Stimulated activated CD8-positive, alpha-beta memory T cell treated with anti-CD3 and anti-CD28 coated beads, Interleukin-12 subunit alpha, Interleukin-12 subunit beta, amount 100 ng/mL, for 4 hours (primary cell): ENCODE data around the gene PRKG1.

Experiments
- DNase-seq: peaks from one replicate; pipeline ENCODE4 v3.0.0-alpha.2; 2020; ENCODE audit warnings: low read depth

Gene PRKG1

DNA sequence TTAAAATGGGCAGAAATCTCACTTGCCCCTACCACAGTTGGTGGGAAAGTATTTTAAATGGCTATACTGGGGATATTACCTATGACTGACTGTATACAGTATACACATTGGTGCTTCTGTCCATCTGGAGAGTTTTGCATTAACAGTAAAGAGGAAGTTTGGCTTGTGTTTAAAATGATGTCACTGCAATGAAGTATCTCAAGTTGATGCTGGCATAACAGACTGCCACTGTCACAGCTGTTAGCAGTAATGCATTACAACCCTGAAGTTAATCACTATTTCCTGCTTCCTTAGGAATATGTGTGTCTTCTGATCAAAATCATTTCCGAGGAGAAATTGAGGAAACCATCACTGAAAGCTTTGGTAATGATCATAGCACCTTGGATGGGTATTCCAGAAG lies 1241.7 kb downstream of the PRKG1 start:
- DNase-seq, result no peak

- DNase-seq, result no peak
Measured at GRCh38 chr10:52316500-52316899, 1242.2 kb downstream of the PRKG1 start.

- DNase-seq, result no peak
Measured at GRCh38 chr10:52318136-52318701, 1243.9 kb downstream of the PRKG1 start.

DNA sequence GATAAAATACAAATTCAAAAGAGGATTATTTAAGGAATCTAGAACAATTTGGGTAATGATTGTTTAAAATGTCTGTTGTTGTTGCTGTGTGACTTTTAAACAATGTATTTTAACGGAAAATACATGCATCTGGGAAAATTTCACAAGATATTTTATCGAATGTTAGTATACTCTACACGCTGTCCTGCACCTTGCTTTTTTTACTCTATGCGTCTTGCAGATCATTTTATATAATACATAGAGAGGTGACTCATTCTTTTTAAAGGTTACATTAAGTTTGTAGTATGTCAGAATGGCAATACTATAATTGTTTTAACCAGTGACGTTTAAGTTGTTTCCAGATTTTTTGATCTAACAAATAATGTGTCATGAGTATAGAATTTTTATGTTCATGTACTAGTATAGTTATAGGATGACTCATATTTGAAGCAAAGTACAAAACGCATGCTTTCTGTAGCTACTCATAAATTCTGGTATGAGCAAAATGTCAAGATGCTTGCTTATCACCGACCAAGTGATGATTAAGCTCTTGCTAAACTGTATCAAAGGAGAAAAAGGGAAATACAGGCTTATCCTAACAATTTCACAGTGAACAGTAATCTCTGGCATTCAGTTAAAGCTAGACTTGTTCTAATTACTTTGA lies 1244.7 kb downstream of the PRKG1 start:
- DNase-seq, result no peak

DNA sequence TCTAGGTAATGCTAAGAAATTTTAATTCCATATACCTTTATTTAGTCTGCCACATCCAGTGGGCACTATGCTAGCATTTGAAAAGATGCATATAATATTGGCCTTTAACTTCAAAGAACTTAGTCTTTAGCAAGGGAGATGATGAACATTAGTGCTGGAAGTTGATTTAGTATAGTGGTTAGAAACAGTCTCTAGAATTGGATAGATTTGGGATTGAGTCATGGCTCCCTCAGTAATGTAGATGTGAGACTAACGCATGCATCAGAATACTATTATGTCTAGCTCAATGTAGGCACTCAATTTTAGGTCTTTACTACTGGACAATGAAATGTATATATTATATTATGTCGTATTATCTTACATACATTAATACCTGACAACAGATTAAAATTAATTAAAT lies 1245.6 kb downstream of the PRKG1 start:
- DNase-seq, result no peak

DNA sequence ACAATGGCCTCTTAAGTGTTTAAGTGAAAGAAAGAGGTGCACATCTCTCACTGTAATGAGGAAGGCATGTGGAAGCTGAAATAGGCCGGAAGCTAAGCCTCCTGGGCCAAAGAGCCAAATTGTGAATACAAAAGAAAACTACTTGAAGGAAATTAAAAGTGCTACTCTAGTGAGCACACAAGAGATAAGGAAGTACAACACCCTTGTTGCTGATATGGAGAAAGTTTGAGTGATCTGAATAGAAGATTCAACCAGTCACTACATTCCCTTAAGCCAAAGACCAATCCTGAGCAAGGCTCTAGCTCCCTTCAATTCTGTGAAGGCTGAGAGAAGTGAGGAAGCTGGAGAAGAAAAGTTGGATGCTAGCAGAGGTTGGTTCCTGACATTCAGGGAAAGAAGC lies 1248.0 kb downstream of the PRKG1 start:
- DNase-seq, result no peak

- DNase-seq, result no peak
Measured at GRCh38 chr10:52322936-52323335, 1248.6 kb downstream of the PRKG1 start.

GRCh38 chr10:52326382-52326781 lies 1252.1 kb downstream of the PRKG1 start:
- DNase-seq, result no peak

- no peak for DNase-seq
Measured at GRCh38 chr10:52331638-52332364, 1257.5 kb downstream of the PRKG1 start.

GRCh38 chr10:52332815-52333214 lies 1258.5 kb downstream of the PRKG1 start:
- no peak for DNase-seq

DNA sequence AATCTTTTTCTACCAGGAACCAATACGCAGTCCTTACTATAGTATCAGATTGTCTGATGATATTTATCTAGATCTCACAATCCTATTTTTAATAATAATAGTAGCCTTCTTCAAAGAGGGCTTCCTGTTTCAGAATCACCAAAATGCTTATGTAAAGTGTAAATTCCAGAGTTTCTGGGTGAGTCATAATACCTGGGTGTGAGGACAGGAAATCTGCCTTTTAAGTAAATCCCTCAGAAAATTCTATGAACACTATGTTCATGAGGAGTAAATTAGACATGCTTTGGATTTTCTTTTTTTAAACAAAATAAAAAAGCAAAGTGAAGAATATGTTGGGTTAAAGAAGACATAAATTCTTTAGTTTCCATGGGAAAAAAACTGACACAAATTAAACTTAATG lies 1260.3 kb downstream of the PRKG1 start:
- DNase-seq, result no peak

DNA sequence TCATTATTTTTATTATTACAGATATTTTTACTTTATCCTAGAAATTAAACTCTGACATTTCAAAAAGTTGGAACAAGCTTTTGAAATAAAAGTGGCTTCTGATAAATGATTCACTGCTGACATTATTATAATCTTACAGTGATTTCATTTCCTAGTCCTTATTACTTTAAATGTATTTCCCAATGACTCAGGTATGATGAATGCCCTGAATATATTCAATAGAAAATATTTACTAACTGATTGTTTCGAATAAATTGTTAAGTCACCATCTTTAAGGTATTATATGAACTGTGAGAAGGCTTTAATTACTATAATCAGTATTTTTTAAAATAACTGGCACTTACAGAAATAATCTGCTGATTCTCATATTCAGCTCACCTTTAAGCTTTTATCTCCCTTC lies 1261.4 kb downstream of the PRKG1 start:
- no peak for DNase-seq

DNA sequence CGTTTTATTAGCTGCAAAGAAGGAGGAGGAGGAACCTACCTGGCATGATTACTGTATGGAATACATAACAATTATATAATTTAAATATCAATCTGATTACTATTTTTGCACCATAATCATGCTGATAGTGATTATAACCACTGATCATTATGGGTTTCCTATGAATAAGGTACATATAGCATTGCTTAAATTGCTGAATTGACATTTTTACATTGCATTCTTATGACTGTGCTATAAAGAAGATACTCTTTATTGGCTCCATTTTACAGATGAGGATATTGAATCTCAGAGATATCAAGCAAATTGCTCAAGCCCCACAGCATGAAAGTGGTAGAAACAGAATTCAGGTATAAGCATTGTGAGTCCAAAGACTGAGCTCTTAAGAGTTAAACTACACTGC lies 1262.9 kb downstream of the PRKG1 start:
- DNase-seq, result no peak

GRCh38 chr10:52343439-52343838 lies 1269.2 kb downstream of the PRKG1 start:
- DNase-seq, result no peak

DNA sequence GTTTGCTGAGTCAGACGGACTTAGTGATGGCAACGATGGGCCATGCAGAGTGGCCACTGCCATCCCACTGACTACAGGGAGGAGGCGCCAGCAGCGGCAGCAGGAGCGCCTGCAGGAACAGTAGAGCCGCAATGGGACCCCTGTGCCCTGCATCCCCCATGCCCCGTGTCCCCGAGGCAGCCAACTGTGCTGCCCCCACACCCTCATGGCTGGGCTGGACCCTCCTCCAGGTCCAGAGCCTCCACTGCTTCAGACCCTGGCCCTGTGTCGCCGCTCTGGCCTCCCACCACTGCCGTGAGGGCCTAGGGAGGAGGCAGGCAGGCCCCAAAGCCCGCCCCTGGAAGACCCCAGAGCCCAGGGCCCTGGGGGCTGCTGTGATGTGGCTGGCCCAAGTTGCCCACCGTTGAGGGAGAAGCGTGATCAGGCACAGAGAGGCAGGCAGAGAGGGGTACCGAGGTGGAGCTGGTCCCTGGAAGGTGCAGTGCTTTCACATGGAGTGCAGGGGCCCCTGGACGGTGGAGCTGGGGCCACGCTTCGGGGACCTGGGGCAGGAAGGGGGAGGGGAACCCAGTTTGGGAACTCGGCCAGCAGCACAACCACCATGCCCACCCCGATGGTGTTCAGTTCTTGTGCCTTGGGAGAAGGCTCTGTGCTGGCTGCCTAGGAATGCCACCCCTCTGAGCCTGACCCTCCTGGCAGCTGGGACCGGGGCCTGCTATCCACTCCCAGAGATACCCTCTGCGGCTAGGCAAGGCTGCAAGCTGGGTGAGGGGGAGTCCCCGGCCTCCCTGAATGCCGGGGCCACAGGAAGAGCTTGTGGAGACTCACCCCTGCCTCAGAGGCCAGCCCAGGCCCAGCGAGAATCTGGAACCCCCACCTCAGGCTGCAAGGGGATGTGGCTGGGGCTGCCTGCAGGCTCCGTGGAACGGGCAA lies 1272.4 kb downstream of the PRKG1 start:
- no peak for DNase-seq

DNA sequence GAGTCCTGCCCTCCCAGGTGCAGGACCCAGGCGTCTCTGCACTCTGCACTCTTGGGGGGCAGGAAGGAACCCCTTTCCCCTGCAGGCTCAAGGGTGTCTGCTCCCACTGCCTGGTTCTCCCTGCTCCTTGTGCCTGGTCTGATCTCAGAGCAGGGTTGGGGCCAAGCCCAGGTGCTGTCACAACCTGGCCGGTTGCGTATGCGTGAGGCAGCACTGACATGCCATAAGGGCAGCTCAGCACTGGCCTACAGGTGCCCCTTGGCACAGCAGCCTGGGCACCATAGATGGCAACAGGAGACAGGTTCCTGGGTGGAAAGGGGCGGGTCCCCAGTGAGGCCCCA lies 1273.0 kb downstream of the PRKG1 start:
- DNase-seq, result no peak
